HL-60/S4 treated with phorbol 12-myristate 13-acetate at 8.2 ng/mL for 4 days and 3 days (cell line): ENCODE data around the gene GPR22.

ENCODE experiments used
- in situ Hi-C: fragments of 300-500 bp; cut with MboI; formaldehyde crosslinking; loops from 2 replicates; pipeline ENCODE4 v1.15.0; 2022; ENCODE audit warnings: low sequenced_read_pairs

Gene GPR22, protein sequence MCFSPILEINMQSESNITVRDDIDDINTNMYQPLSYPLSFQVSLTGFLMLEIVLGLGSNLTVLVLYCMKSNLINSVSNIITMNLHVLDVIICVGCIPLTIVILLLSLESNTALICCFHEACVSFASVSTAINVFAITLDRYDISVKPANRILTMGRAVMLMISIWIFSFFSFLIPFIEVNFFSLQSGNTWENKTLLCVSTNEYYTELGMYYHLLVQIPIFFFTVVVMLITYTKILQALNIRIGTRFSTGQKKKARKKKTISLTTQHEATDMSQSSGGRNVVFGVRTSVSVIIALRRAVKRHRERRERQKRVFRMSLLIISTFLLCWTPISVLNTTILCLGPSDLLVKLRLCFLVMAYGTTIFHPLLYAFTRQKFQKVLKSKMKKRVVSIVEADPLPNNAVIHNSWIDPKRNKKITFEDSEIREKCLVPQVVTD

GRCh38 chr7:107469929-107470328 is at the start of gene GPR22:
Gene GPR22, plus strand, starts transcription at chr7:107470057. Its CDS starts 4,004 bp downstream, at chr7:107474061.
- in situ Hi-C loops = no loop called here

- in situ Hi-C loops = no loop called here
These were observed 42.4 kb upstream of the GPR22 start for GRCh38 chr7:107427462-107427861.

DNA sequence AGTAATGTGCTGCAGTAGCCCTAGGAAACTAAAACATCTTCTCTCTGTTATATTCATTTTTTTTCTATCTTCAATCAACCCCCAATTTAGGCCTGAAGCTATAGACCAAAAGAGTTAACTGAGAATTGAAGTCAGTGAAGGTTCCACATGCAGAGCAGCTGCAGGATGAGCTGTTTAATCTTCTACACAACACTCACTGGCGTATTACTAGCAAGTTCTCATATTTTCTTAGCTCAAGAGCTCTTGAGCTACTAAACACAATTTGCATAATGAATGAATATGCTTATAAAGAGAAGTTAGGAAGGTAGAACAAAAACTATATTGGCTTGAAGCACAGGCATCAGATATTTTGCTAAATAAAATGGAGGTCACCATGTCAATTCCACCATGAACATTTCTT is 41.2 kb upstream of the GPR22 start:
- in situ Hi-C loops = no loop called here

- in situ Hi-C loops = no loop called here
These were observed 39.8 kb upstream of the GPR22 start for GRCh38 chr7:107430057-107430456.

DNA sequence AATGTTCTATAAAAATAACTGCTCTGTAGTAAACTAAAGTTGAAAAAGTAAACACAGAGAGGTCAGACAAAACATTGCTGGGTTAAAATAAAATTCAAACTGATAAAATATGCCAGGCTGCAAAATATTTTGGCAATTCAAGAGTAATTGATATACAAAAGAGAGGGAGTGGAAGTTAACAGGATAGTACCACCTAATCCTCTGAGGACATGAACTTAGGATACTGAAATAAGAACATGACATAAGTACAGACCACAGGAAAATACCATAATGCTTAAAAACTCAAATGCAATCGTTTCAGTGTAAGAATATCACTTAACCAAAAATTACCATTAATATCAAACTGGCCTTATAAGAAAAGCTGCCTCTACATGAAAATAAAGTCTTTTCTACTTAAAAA is 37.6 kb upstream of the GPR22 start:
- in situ Hi-C loops = no loop called here

- in situ Hi-C loops = no loop called here
These were observed 34.1 kb upstream of the GPR22 start for GRCh38 chr7:107435749-107436148.

GRCh38 chr7:107439025-107439424 is 30.8 kb upstream of the GPR22 start:
- in situ Hi-C loops = no loop called here

- in situ Hi-C loops = no loop called here
These were observed 28.1 kb upstream of the GPR22 start for GRCh38 chr7:107441581-107442422.

- in situ Hi-C loops = no loop called here
These were observed 27.2 kb upstream of the GPR22 start for GRCh38 chr7:107442678-107443077.

GRCh38 chr7:107446531-107446930 is 23.3 kb upstream of the GPR22 start:
- in situ Hi-C loops = no loop called here

GRCh38 chr7:107446988-107447387 is 22.9 kb upstream of the GPR22 start:
- in situ Hi-C loops = no loop called here

- in situ Hi-C loops = no loop called here
These were observed 18.9 kb upstream of the GPR22 start for GRCh38 chr7:107450970-107451369.

DNA sequence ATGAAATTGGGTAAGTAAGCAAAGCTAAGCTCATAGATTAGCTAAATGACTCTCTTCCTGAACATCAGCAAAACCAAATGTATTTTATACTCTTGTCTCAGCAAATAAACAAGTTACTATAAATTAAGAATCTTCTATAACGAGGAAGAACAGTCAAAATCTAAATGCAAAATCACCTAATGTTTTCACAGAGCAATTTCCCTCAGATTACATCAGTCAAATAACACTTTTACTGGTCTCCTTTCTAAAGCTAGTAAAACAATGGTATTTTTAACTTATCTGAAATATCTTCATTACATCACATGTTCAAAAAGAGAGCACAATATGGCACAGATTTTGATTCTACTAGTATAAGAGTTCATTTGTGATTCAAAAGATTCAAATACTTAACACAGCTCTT is 16.5 kb upstream of the GPR22 start:
- in situ Hi-C loops = no loop called here

GRCh38 chr7:107461938-107462533 is 7.8 kb upstream of the GPR22 start:
- in situ Hi-C loops = no loop called here

GRCh38 chr7:107463139-107464078 is 6.4 kb upstream of the GPR22 start:
- in situ Hi-C loops = no loop called here

- in situ Hi-C loops = no loop called here
These were observed 5.1 kb upstream of the GPR22 start for GRCh38 chr7:107464666-107465226.

- in situ Hi-C loops = no loop called here
These were observed 1.9 kb upstream of the GPR22 start for GRCh38 chr7:107467972-107468371.

DNA sequence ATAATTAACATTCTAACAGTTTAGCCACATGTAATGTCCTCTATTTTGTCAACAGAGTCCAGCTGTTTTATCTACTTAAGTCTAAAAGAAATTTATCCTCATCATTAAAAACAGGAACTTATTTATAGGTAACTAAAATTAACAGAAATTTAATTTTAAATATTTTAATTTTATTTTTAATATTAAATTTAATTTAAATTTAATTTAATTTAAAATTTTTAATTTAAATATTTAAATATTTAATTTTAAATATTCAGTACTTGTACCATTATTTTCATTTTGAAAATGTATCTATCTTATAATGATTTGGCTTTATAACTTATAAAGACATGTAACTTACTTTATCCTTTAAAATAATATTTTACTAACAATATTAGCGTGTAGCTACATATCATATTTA is 1.0 kb upstream of the GPR22 start:
- in situ Hi-C loops = no loop called here

GRCh38 chr7:107471292-107472070 is 1.6 kb downstream of the GPR22 start:
- in situ Hi-C loops = no loop called here
